ENCODE results near the gene MYBBP1A. TPM values are rescaled to one million over a fixed set of nuclear protein-coding genes. Genes with fewer than 3 reads are reported as not detected.

MYBBP1A gene
- total RNA-seq, 2 donors from 2014 or later, result 21.4 to 58.7 TPM

GRCh38 chr17:4537451-4538235, 17.5 kb downstream of the MYBBP1A start:
- H3K9me3 ChIP-seq, result no peaks in the 10 kb centered on the region
- no peak overlapping the region for H3K9ac ChIP-seq (ENCODE audit: low read depth in 2 of 2, low read length in 2 of 2)
- H3K4me3 ChIP-seq, result no peak overlapping the region
- intact Hi-C loops (cut with DNase I), result no loop called here
- no peaks in the 10 kb centered on the region for H3K27me3 ChIP-seq
- no peaks in the 10 kb centered on the region for H3K36me3 ChIP-seq
- peaks cover 5% of the 10 kb centered on the region for H3K4me1 ChIP-seq
- no peak for DNase-seq
- no peak overlapping the region for H3K27ac ChIP-seq
- TF ChIP-seq CTCF (IDR thresholded peaks at IDR 0.05), result no peak

DNA sequence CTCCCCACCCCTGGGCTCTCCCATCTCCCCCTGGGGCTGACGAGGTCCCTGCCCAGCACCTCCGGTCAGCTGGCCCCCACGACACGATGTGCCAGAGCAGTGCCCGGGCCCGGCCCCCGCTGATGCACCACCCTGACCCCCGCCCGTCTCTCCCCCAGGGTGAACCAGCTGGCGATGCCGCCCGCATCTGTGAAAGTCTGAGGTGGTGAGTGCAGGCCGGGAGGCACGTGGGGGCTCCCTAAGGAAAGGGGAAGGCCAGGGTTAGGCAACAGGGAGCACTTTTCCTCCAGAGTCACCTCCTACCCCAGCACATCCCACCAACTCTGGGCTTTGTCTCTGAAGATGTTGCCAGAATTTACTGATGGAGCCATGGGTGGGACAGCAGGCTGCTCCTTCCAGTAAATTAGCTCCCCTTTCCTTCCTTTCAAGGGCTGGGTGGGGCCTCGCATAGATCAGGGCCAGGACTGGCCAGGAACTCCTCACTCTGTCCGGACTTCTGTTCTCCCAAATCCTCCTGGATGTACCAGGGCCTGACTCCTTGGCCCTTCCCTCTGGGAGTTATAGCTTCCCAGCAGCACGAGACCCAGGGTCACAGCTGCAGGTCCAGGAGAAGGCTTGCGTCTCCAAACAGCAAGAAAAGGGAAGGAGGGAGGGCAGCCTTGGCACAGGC, 18.3 kb downstream of the MYBBP1A start:
- TF ChIP-seq CTCF (IDR thresholded peaks at IDR 0.05), result no peak
- Histone ChIP-seq H3K9me3 (no peaks in the 10 kb centered on the region), H3K27me3 (no peaks in the 10 kb centered on the region), H3K27ac (no peak overlapping the region), H3K36me3 (no peaks in the 10 kb centered on the region), H3K9ac (ENCODE audit: low read depth in 2 of 2, low read length in 2 of 2) (no peak overlapping the region), H3K4me3 (no peak overlapping the region), H3K4me1 (peaks cover 5% of the 10 kb centered on the region)
- intact Hi-C loops (cut with DNase I), result no loop called here
- DNase-seq, result no peak

- peaks cover 5% of the 10 kb centered on the region for H3K4me1 ChIP-seq
Measured at GRCh38 chr17:4536259-4536741, 18.9 kb downstream of the MYBBP1A start.

GRCh38 chr17:4535667-4536258, 19.4 kb downstream of the MYBBP1A start:
- TF ChIP-seq CTCF (IDR thresholded peaks at IDR 0.05), result no peak
- DNase-seq, result no peak
- Histone ChIP-seq H3K27ac (no peak overlapping the region), H3K4me3 (no peak overlapping the region), H3K9ac (ENCODE audit: low read depth in 2 of 2, low read length in 2 of 2) (no peak overlapping the region), H3K27me3 (no peaks in the 10 kb centered on the region), H3K9me3 (no peaks in the 10 kb centered on the region), H3K4me1 (peaks cover 5% of the 10 kb centered on the region), H3K36me3 (no peaks in the 10 kb centered on the region)
- intact Hi-C loops (cut with DNase I), result no loop called here

More at GRCh38 chr17:4536259-4536741, 18.9 kb downstream of the MYBBP1A start:
- H3K9me3 ChIP-seq, result no peaks in the 10 kb centered on the region
- no peaks in the 10 kb centered on the region for H3K36me3 ChIP-seq
- H3K27ac ChIP-seq, result no peak overlapping the region
- no peak overlapping the region for H3K4me3 ChIP-seq
- H3K9ac ChIP-seq (ENCODE audit: low read depth in 2 of 2, low read length in 2 of 2), result no peak overlapping the region
- H3K27me3 ChIP-seq, result no peaks in the 10 kb centered on the region
- no peak for TF ChIP-seq CTCF (IDR thresholded peaks at IDR 0.05)
- intact Hi-C loops (cut with DNase I), result no loop called here
- DNase-seq, result no peak

- Histone ChIP-seq H3K36me3 (no peaks in the 10 kb centered on the region), H3K9ac (ENCODE audit: low read depth in 2 of 2, low read length in 2 of 2) (no peak overlapping the region), H3K4me3 (no peak overlapping the region), H3K27ac (no peak overlapping the region), H3K4me1 (peaks cover 5% of the 10 kb centered on the region), H3K9me3 (no peaks in the 10 kb centered on the region), H3K27me3 (no peaks in the 10 kb centered on the region)
- no peak for DNase-seq
- intact Hi-C loops (cut with DNase I), result no loop called here
- TF ChIP-seq CTCF (IDR thresholded peaks at IDR 0.05), result no peak
Measured at GRCh38 chr17:4534928-4535666, 20.1 kb downstream of the MYBBP1A start.

Measured in colonic mucosa (tissue), 4 donors.